GM12891 (cell line): Measurements from ENCODE around the gene PITPNC1.

Experiments
- PAX5 ChIP-seq: IDR thresholded peaks from 2 replicates; pipeline ENCODE4 v1.6.1; 2011; ENCODE audit warnings: low read length, moderate library complexity, mild to moderate bottlenecking; ENCODE audit not compliant: insufficient read depth, severe bottlenecking
- POLR2A ChIP-seq: IDR thresholded peaks from 2 replicates; pipeline ENCODE4 v1.6.1; 2011; ENCODE audit warnings: low read depth, low read length, control low read depth
- POLR2AphosphoS5 ChIP-seq: IDR thresholded peaks from 2 replicates; pipeline ENCODE4 v1.6.1; 2011; ENCODE audit warnings: low read depth, low read length, control low read depth
- POU2F2 ChIP-seq: IDR thresholded peaks from 2 replicates; pipeline ENCODE4 v1.6.1; 2011; ENCODE audit warnings: low read depth, mild to moderate bottlenecking, control low read depth, low read length, moderate library complexity
- SPI1 ChIP-seq: IDR thresholded peaks from 2 replicates; pipeline ENCODE4 v1.6.1; 2011; ENCODE audit warnings: low read depth, low read length, control low read depth
- TAF1 ChIP-seq: IDR thresholded peaks from 2 replicates; pipeline ENCODE4 v1.6.1; 2011; ENCODE audit warnings: low read depth, low read length, control low read depth

DNA sequence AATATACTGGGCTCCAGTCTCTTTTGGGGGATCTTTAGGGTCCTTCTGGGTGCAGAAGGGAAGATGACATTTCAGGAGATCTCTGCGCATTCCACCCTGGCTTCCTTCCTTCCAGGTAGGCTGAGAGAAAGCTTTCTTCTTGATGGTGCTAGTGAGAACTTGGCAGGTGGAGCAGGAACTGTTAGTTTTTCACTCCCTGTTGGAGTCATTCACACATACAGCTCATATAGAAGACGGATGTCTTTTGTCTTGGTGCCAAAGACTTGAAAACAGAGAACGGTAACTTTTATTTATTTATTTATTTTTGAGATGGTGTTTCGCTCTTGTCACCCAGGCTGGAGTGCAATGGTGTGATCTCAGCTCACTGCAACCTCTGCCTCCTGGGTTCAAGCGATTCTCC lies 43.9 kb downstream of the PITPNC1 start:
- TF ChIP-seq POLR2AphosphoS5 (no peak), POLR2A (no peak), SPI1 (no peak), PAX5 (no peak), TAF1 (no peak), POU2F2 (no peak)
